Ovary (tissue), 9 donors: ENCODE measurements around the gene DMXL2. TPM values are rescaled to one million over a fixed set of nuclear protein-coding genes. Genes with fewer than 3 reads are reported as not detected.

Experiments used
- DNase-seq, 5 donors: peaks; one replicate each; pipeline ENCODE4 v3.0.0-alpha.2; 2019 to 2020
- H3K27ac ChIP-seq, 2 donors: fragments of 200-600 bp; one replicate each; pipeline versions ENCODE4 v1.5.1 to v1.8.0; 2019 to 2022
- H3K27me3 ChIP-seq: fragments of 200-600 bp; one replicate; pipeline ENCODE4 v1.8.0; 2022
- H3K36me3 ChIP-seq: fragments of 200-600 bp; sonication (generic); one replicate; pipeline ENCODE4 v1.5.1; 2019
- H3K4me1 ChIP-seq: one replicate; pipeline ENCODE4 v1.8.1; 2013; ENCODE audit warnings: mild to moderate bottlenecking, moderate library complexity; ENCODE audit not compliant: insufficient read depth
- H3K4me3 ChIP-seq: fragments of 200-600 bp; sonication (generic); one replicate; pipeline ENCODE4 v1.5.1; 2017
- H3K9me3 ChIP-seq, 2 donors: fragments of 200-600 bp in 1 of 2; sonication (generic) in 1 of 2; one replicate each; pipeline versions ENCODE4 v1.5.1 to v1.8.1; 2013 to 2019; ENCODE audit warnings: mild to moderate bottlenecking in 1 of 2, moderate library complexity in 1 of 2
- EP300 ChIP-seq: sonication (generic); formaldehyde crosslinking; IDR thresholded peaks from one replicate; pipeline ENCODE4 v1.6.1; 2017; ENCODE audit warnings: antibody characterized with exemption
- POLR2A ChIP-seq: fragments of 450-650 bp; IDR thresholded peaks from one replicate; pipeline ENCODE4 v1.6.1; 2017; ENCODE audit warnings: antibody characterized with exemption, mild to moderate bottlenecking, moderate library complexity
- WGBS, 3 donors: extraction: QIAGEN DNeasy Blood & Tissue Kit in 1 of 3; methylation state at CpG; one replicate each; pipeline versions ENCODE4 v1.1.5 to v1.1.7; 2013 to 2017; 5-methylcytosine and 5-hydroxymethylcytosine counted together
- intact Hi-C, 4 donors: fragments of 100-400 bp; cut with DNase I; formaldehyde crosslinking; loops; one replicate each; pipeline versions ENCODE4 v1.11.0 to v1.15.1; 2022 to 2023
- polyA plus RNA-seq, 2 donors: library from polyadenylated mRNA; stranded (reverse); fragments of 200-250 nt in 1 of 2; fragments of 350-450 nt in 1 of 2; fragmentation: Illumina TruSeq in 1 of 2; extraction: RNeasy Lipid Tissue Mini Kit (QIAGEN cat#74804) in 1 of 2; gene quantifications; one replicate each; pipeline ENCODE4 v1.2.3, GENCODE V29; 2013 to 2014
- total RNA-seq, 7 donors: library from RNA; depleted of rRNA in 2 of 7; stranded (reverse); fragments of >200 nt in 2 of 7; fragmentation: NEBNext Ultra II Directional in 3 of 7; extraction: Animal tissue kit (Norgen Biotek cat#: 25700) in 3 of 7; gene quantifications; one replicate each; pipeline versions ENCODE4 v1.1.0 to v1.2.4, GENCODE V29; 2016 to 2023
- TF ChIP-seq, protein P1 (sequence below), 3 donors: fragments of 450-650 bp in 2 of 3; fragments of 200-600 bp in 1 of 3; IDR thresholded peaks; one replicate each; pipeline versions ENCODE4 v1.5.1 to v1.8.0; 2016 to 2022; ENCODE audit warnings: antibody characterized with exemption in 3 of 3, mild to moderate bottlenecking in 1 of 3
- donor health status: DM: no; HTN: no; CAD: no; lungs with moderate emphysema.
- donor health status: DM: no; HTN: no; CAD: no.
- donor health status: Bipolar disorder and iron deficiency.
- donor health status: DM: yes; HTN: yes; CAD: no.
- donor health status: DM: no; HTN: no; CAD: no.
- donor health status: DM: yes; HTN: yes; CAD: no.

Gene DMXL2
- total and polyA plus RNA-seq, 9 donors, result 9.1 to 28.5 (median 16.1) TPM

DNA sequence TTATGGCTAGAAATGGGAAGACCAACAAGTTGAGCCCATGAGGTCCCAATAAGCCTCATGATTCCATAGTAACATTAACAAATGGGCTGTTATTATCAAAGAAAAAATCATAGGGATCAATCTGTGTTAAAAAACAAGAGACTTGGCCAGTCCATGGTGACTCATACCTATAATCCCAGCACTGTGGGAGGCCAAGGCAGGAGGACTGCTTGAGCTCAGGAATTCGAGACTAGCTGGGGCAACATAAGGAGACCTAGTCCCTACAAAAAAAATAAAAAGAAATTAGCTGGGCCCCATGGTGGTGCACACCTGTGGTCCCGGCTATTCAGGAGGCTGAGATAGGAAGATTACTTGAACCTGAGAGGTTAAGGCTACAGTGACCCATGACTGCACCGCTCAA, 124.8 kb downstream of the DMXL2 start:
- H3K4me3 ChIP-seq, result no peak overlapping the region

DNA sequence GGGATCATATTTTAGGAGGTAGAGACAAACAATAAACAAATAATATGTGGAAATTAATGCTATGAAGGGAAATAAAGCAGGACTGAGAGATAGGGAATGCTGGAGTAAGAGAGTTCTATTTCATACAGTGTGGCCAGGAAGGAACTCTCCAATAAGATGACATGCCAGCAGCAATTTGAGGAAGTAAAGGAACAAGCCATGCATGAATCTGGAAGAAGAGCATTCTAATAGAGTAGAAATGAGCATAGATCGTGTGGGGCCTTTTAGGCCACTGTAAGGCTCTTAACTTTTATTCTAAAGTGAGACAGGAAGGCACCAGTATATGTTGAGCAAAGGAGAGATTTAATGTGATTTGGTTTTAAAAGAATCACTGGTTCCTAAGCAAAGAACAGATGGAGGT, 126.3 kb downstream of the DMXL2 start:
- WGBS, 3 donors, result 88 to 91% (median 89%) methylated on average over 1 of the region's 1 CpG
- DNase-seq, result no peak
- TF ChIP-seq POLR2A (no peak), EP300 (no peak)
- TF ChIP-seq, protein P1, sequence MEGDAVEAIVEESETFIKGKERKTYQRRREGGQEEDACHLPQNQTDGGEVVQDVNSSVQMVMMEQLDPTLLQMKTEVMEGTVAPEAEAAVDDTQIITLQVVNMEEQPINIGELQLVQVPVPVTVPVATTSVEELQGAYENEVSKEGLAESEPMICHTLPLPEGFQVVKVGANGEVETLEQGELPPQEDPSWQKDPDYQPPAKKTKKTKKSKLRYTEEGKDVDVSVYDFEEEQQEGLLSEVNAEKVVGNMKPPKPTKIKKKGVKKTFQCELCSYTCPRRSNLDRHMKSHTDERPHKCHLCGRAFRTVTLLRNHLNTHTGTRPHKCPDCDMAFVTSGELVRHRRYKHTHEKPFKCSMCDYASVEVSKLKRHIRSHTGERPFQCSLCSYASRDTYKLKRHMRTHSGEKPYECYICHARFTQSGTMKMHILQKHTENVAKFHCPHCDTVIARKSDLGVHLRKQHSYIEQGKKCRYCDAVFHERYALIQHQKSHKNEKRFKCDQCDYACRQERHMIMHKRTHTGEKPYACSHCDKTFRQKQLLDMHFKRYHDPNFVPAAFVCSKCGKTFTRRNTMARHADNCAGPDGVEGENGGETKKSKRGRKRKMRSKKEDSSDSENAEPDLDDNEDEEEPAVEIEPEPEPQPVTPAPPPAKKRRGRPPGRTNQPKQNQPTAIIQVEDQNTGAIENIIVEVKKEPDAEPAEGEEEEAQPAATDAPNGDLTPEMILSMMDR (IDR thresholded peaks at IDR 0.05), result no peak
- Histone ChIP-seq H3K27me3 (no peaks in the 10 kb centered on the region), H3K4me1 (no peaks in the 10 kb centered on the region), H3K27ac (no peak overlapping the region), H3K36me3 (no peaks in the 10 kb centered on the region), H3K9me3 (no peaks in the 10 kb centered on the region), H3K4me3 (no peak overlapping the region)
- intact Hi-C loops, result no loop called here

More for the DNA sequence above, 124.8 kb downstream of the DMXL2 start:
- no peaks in the 10 kb centered on the region for H3K4me1 ChIP-seq
- TF ChIP-seq EP300 (no peak), POLR2A (no peak)
- TF ChIP-seq, protein P1 (IDR thresholded peaks at IDR 0.05), result no peak
- WGBS, 3 donors, result 95 to 98% (median 97%) methylated on average over 3 of the region's 3 CpGs
- H3K27me3 ChIP-seq, result no peaks in the 10 kb centered on the region
- intact Hi-C loops, result no loop called here
- H3K36me3 ChIP-seq, result no peaks in the 10 kb centered on the region
- H3K9me3 ChIP-seq, result no peaks in the 10 kb centered on the region
- no peak overlapping the region for H3K27ac ChIP-seq
- DNase-seq, result no peak

DNA sequence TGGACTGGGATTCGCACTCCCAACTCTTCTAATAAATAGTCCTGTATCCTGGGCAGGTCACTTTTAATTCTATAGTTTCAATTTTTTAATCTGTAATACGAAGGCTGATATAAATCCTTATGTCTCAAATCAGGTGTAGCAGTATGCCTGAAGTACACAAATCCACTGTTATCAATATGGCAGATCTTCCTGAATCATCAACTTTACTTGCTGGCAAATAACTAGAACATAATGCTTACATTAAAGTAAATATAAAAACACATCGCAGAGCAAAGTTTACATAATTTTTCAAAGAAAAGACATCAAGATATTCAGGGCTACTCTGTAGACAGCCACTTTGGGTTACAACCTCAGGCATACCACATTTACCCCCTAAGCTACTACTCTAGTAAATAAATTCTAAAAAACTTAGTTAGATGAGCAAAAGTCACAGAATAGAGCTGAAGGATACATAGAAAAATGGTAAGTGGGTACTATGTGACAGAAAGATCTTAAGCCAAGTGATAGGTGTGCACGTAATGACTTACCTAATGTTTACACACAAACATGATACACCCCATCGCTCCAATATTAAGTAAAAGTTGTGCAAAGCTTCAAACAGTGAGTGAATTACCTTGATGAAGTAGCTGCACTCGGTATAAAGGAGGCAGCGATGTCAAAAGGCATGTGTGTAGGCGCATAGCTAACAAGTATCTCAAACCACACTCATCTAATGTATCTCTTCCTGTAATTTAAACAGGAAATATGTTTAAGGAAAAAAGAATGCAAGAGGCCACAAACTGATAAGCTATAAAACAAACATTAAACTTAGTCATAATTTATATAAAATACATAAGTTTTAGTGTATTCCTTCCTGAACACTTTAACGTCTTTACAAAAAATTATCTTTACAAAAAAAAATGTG, 127.9 kb downstream of the DMXL2 start:
- H3K4me3 ChIP-seq, result no peak overlapping the region
- no peak overlapping the region for H3K27ac ChIP-seq
- DNase-seq, result no peak
- H3K36me3 ChIP-seq, result no peaks in the 10 kb centered on the region
- 82 to 88% (median 87%) methylated on average over 9 of the region's 9 CpGs for WGBS, 3 donors
- H3K9me3 ChIP-seq, result no peaks in the 10 kb centered on the region
- H3K4me1 ChIP-seq, result no peaks in the 10 kb centered on the region
- H3K27me3 ChIP-seq, result no peaks in the 10 kb centered on the region
- TF ChIP-seq POLR2A (no peak), EP300 (no peak)
- TF ChIP-seq, protein P1 (IDR thresholded peaks at IDR 0.05), result no peak
- intact Hi-C loops, result no loop called here

DNA sequence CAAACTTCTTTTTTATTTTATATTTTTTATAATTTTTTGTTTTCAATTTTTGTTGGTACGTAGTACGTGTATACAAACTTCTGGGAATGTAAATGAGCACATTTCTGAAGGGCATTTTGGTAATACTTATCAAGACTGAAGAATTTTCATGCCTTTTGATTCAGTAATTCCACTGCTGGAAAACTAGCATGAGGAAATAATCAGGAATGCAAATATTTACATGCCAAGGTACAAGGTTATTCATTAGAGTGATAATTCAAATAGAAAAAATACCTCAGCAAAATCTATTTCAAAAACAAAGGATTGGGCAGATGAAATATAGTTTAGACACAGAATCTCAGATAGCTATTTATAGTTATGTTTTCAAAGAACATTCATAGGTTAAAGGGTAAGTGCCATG, 128.7 kb downstream of the DMXL2 start:
- Histone ChIP-seq H3K27me3 (no peaks in the 10 kb centered on the region), H3K4me3 (no peak overlapping the region), H3K36me3 (no peaks in the 10 kb centered on the region), H3K4me1 (no peaks in the 10 kb centered on the region), H3K27ac (no peak overlapping the region), H3K9me3 (no peaks in the 10 kb centered on the region)
- WGBS, 3 donors, result 19 to 51% (median 31%) methylated on average over 2 of the region's 2 CpGs
- no peak for DNase-seq
- TF ChIP-seq, protein P1 (IDR thresholded peaks at IDR 0.05), result no peak
- no peak for TF ChIP-seq POLR2A
- TF ChIP-seq EP300, result no peak
- intact Hi-C loops, result no loop called here
